GM18861 (cell line): ENCODE data around the gene TPX2.
"Not testable (repeated sequence)": the region's sequence is repeated elsewhere in the genome, so short reads cannot be mapped to it uniquely, and the experiment has no call there.

Experiments used
- ATAC-seq: cut with Tn5 transposase; IDR thresholded peaks from one replicate; pipeline ENCODE4 v1.9.1; 2021; ENCODE audit not compliant: unreplicated experiment

TPX2 gene

DNA sequence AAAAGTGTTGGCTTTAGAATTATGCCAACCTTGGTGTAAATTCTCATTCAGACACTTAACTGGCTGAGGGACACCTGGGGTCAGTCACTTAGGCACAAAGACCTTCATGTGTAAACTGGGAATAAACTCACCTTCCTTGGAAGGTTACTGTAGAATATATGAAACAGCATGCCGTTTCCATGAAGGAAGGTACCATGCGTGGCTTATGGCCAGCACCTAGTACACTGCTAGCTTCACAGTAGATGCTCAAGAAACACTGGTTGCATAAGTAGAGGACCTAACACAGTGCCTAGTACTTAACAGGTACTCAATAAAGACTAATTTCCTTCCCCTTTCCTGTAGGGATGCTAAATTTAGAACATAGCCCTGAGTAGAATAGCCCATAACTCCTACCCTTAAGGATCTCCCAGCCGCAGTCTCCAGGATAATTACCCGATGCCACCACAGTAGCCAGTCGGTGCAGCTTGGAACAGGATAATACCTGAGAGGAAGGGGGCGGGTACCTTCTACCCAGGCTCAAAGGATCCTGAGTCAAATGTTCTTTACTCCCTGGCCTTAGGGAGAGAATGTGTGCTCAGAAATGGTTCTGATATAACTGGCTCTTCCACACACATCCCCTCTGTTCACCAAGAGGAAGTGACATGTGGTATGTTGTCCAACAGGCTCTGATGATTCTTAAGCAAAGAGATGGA lies 20.0 kb upstream of the TPX2 start:
- no peak for ATAC-seq

GRCh38 chr20:31719644-31720485 lies 19.2 kb upstream of the TPX2 start:
- no peak for ATAC-seq

DNA sequence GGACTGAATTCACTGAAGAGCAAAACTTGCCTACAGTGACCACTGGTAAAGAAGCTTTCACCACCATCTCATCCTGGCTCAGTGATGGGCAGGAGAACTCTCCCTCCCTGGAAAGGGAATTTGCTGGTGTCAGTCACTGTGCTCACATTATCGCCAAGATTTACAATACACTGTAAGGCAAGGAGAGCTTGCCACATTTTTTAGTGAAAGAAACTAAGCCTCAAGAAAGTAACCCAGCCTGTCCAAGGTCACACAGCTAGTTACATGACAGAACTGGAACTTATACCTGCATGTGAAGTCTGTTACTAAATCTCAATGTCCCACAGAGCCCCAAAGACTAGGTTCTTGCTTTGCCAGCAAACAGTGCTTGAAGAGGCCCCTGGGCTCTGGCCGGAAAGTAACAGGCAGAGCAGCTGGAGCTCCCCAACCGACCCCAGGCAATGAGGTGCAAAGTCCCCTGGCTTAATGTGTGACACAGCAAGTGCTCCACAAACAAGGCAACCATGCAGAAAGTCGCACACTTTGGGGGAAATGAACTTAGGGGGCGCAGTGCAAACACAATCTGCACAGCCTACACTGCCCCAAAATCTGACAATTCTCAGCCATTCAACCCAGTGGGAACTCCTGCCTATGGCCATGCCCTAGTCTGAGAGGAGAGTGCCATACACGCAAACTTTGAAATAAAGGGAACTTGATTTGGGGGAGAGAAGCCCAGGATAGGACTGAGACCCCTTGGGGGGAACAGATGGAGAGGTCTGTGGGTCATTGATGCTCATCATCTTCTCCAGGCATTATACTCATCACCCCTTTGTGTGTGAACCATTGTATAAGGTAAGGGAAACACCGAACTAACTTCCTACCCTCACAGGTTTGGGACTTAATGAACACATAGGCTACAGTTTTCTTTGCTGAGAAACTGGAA lies 18.3 kb upstream of the TPX2 start:
- ATAC-seq = no peak

GRCh38 chr20:31721408-31722256 lies 17.5 kb upstream of the TPX2 start:
- ATAC-seq = no peak

GRCh38 chr20:31722257-31723068 lies 16.6 kb upstream of the TPX2 start, which contains the start of gene BCL2L1:
Gene BCL2L1 (minus strand): TSS chr20:31722868. CDS start chr20:31722218, 650 bp downstream.
- ATAC-seq = no peak

DNA sequence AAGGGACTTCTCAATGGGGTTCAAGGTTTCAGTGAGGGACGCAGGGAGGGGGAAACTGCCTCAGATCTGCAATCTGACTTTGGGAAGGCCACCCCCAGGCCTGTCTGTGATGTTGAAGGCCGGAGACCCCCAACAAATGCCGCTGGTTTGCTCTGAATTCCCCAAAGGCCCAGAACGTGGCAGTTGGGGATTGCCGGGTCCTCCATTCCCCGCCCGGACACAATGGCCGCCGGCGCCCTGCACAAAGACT lies 16.1 kb upstream of the TPX2 start:
- ATAC-seq = no peak

DNA sequence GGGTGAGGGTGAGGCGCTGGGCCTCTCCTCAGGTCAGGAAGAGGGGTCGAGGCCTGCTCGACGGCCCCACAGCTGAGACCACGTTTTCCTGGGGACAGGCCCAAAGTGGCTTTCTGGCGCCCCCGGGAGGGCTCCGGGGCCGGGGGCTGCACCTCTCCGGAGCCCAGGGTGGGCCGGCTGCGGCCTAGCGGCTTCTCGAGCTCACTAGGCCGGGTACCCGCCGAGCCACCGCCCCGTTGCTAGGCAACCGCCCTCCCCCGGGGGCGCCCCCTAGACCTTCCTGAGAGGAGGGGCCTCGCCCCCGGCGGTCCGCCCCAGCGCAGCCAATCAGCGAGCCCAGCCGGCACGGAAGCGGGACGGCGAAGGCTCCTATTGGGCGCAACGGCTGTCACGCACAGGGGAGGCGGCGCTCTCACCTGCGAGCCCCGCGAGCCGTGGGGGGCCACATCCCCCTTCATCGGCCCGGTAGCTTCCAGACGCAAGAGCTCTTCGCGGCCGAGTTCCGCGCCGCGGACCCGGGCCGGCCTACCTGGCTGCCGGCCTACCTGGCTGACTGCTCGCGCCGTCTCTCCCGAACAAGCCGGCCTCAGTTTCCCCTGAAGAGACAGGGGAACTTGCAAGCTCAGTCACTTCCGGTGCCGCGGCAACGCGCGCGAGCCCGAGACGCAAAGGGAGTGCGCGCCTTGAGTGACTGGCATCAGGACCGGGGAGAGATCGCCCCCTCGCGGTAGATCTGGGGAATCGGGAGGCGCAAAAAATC lies 15.6 kb upstream of the TPX2 start:
- peak; percentile 79 for ATAC-seq

DNA sequence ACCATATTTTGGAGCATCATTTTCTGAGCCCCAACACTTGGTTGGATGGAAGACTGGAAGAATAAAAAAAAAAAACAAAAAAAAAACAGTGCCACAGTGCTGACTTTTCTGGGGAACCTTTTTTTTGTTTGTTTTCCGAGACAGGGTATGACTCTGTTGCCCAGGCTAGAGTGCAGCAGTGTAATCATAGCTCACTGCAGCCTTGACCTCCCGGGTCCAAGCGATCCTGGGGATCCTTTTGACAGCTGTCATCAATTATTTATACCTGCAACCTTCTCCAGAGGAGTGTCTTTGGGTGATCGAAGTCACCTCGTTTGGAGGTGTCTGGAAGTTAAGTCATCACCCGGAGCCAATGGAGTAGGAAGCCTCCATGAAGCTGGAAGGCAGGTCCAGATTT lies 7.8 kb upstream of the TPX2 start:
- ATAC-seq = no peak

- ATAC-seq = no peak
Measured at GRCh38 chr20:31739550-31739977, 474 bp downstream of the TPX2 start.

GRCh38 chr20:31740208-31740607 lies 1.1 kb downstream of the TPX2 start:
- ATAC-seq = no peak

DNA sequence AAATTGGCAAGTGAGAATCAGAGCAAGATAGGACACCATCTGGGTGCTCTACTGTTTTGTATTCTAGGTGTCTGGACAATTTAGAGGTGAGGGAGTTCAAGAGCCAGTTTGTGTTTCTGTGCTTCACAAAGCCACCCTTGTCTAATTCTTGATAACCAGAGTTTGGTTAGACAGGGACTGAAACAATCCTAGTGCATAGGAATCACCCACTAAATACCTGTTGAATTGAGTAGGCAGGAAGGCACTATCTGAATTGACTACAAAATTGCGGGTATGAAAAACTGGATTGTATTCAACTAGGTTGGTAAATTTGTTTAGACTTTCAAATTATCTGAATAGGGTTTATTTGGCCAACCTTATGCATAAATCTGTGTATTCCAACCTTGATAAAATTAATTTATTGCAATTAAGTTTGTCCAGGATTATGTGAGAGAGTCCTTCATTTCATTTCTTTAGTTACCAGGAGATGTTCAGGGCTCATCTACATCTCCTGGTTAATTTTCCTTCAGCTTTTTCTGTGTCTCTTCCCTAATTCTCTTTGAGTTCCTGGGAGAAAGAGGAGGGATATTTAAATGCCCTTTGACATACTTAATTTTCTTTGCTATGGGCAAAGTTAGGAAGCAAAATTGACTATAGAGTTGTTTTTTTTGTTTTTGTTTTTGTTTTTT lies 1.7 kb downstream of the TPX2 start:
- no peak for ATAC-seq

DNA sequence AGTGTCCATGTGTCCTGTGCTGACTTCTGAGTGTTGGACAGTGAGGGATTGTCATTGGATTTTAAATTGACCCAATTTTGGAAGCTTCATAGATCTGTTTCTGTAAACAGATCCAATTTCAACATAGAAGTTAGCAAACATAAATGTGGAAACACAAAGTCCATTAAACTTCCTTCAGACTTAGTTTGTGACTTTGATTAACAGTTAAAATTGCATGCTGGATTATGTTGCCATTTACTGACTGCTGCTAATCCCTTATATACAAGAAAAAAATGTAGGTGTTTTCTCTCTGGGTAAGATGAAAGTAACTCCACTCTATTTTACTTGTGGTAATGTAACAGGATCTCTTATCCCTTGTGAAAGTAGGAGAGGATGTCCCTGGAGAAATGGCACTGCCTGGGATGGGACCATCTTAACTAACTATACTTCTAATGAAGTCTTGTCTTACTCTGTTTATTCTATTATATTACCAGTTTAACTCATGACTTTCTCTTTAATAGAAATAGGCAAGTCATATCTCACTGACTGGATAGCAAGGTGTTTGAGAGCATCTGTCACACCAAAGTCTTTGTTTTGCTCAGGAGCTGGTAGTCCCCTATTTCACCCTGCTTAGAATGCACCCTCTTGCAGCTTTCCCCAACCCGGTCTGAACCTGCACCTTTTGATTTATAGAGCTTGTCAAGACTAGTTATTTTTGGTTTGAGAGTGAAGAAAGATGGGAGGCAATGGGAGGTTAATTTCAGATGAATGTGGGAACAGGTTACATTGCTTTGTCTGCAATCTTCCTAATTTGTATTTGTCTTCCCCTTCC lies 7.2 kb downstream of the TPX2 start:
- no peak for ATAC-seq

DNA sequence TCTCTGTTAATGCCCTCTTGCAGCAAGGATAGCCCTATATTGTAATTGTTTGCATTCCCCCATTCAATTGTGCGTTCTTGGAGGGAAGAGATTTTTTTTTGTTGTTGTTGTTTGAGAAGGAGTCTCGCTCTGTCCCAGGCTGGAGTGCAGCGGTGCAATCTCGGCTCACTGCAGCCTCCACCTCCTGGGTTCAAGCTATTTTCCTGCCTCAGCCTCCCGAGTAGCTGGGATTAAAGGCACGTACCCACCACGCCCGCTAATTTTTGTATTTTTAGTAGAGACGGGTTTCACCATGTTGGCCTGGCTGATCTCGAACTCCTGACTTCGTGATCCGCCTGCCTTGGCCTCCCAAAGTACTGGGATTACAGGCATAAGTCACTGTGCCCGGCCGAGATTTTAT lies 7.9 kb downstream of the TPX2 start:
- ATAC-seq = not testable (repeated sequence)

- ATAC-seq = no peak
Measured at GRCh38 chr20:31747640-31748039, 8.6 kb downstream of the TPX2 start.

DNA sequence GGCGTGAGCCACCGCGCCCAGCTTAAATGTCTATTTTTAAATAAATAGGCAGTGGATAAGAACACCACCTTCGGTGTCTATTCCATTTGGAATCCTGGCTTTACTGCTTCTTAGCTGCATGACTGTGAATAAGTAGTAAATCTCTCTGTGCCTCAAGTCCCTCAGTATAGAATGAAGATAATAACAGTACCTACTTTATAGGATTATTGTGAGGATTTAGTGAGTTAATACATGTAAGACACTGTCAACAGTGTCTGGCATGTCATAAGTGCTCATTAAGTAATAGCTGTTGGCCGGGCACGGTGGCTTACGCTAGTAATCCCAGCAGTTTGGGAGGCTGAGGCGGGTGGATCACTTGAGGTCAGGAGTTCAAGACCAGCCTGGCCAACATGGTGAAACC lies 10.1 kb downstream of the TPX2 start:
- no peak for ATAC-seq

GRCh38 chr20:31751126-31751525 lies 12.0 kb downstream of the TPX2 start:
- no peak for ATAC-seq

DNA sequence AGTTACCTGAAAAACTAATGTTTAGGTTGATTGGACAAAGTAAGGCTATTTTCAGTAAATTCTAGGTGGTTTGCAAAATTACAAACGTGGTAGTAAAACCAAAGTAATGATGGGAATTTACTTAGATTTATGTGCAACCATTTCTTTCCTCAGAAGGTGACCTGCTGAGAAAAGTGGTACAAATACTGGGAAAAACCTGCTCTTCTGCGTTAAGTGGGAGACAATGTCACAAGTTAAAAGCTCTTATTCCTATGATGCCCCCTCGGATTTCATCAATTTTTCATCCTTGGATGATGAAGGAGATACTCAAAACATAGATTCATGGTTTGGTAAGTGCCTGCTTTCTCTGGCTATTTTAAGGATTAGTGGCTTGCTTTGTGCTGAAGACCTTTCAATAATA lies 18.2 kb downstream of the TPX2 start:
- no peak for ATAC-seq

DNA sequence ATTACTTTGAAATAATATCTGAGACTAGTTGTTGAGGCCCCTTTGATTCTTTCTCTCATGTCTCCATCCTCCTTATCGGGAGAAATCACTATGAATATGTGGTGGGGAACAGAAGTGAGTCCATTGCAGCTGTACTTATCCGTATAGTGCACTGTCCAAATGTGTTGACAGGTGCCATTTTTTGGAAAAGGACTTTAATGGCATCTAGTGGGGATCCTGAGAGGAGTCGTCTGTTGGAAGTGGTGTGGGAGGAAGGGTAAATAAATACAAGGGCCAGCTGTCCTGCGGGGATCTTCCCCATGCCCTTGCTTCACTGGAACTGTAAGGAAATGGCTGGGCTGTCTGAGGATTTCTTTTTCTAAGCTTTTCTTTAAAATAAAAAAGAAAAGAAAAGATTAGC lies 19.4 kb downstream of the TPX2 start:
- no peak for ATAC-seq
